Common myeloid progenitor, CD34-positive (primary cell): ENCODE data around the gene FOSL2.

Source experiments
- CTCF ChIA-PET: fragments of 350-600 bp; sonication (Branson Sonifier 250); formaldehyde crosslinking; loops from one replicate; lab custom pipeline; 2021; ENCODE audit warnings: antibody characterized with exemption; lab: Charles Lee
- POLR2A ChIA-PET: fragments of 350-600 bp; sonication (Branson Sonifier 250); formaldehyde crosslinking; loops from one replicate; lab custom pipeline; 2021; ENCODE audit warnings: antibody characterized with exemption; lab: Charles Lee
- DNase-seq, 3 donors: peaks; one replicate each; pipeline versions ENCODE4 v3.0.0 to v3.0.0-alpha.2; 2013
- H3K27ac ChIP-seq, 2 experiments: 1 replicate in 1 of 2; 2 replicates in 1 of 2; pipeline ENCODE4 v1.7.0; 2013; ENCODE audit warnings: inconsistent platforms in 2 of 2, low read length in 2 of 2, mild to moderate bottlenecking in 2 of 2, low read depth in 1 of 2, moderate library complexity in 1 of 2; ENCODE audit not compliant: severe bottlenecking in 2 of 2, insufficient read depth in 1 of 2, poor library complexity in 1 of 2
- H3K27me3 ChIP-seq, 5 experiments: replicated peaks in 2 of 5; 1 replicate in 3 of 5; 2 replicates in 2 of 5; pipeline versions ENCODE4 v1.6.1 to v1.7.0; 2013; ENCODE audit warnings: low read length in 4 of 5, mild to moderate bottlenecking in 2 of 5, moderate library complexity in 2 of 5, inconsistent platforms in 1 of 5; ENCODE audit not compliant: insufficient read depth in 5 of 5, control insufficient read depth in 4 of 5
- H3K36me3 ChIP-seq, 4 experiments: 1 replicate in 2 of 4; 2 replicates in 2 of 4; pipeline versions ENCODE4 v1.6.1 to v1.7.0; 2013; ENCODE audit warnings: low read length in 3 of 4, control low read depth in 1 of 4, mild to moderate bottlenecking in 1 of 4; ENCODE audit not compliant: control insufficient read depth in 4 of 4, insufficient read depth in 4 of 4
- H3K4me1 ChIP-seq, 4 experiments: 1 replicate in 3 of 4; 2 replicates in 1 of 4; pipeline versions ENCODE4 v1.6.1 to v1.7.1; 2013; ENCODE audit warnings: low read length in 3 of 4, mild to moderate bottlenecking in 3 of 4, control low read depth in 1 of 4, inconsistent platforms in 1 of 4, moderate library complexity in 1 of 4; ENCODE audit not compliant: control insufficient read depth in 4 of 4, insufficient read depth in 4 of 4; ENCODE audit errors: control extremely low read depth in 1 of 4
- H3K4me3 ChIP-seq, 7 experiments: 1 replicate in 4 of 7; 2 replicates in 3 of 7; pipeline versions ENCODE4 v1.5.1 to v1.7.0; 2013; ENCODE audit warnings: mild to moderate bottlenecking in 7 of 7, low read length in 6 of 7, moderate library complexity in 6 of 7, inconsistent platforms in 2 of 7, low read depth in 2 of 7, control low read depth in 1 of 7; ENCODE audit not compliant: insufficient read depth in 4 of 7, control insufficient read depth in 1 of 7; ENCODE audit errors: extremely low read depth in 1 of 7
- H3K9me3 ChIP-seq, 5 experiments: 1 replicate in 4 of 5; 2 replicates in 1 of 5; pipeline versions ENCODE4 v1.6.1 to v1.7.1; 2013; ENCODE audit warnings: low read length in 4 of 5, mild to moderate bottlenecking in 2 of 5, inconsistent platforms in 1 of 5, low read depth in 1 of 5, moderate library complexity in 1 of 5; ENCODE audit not compliant: control insufficient read depth in 4 of 5, insufficient read depth in 2 of 5; ENCODE audit errors: control extremely low read depth in 1 of 5
- WGBS: methylation state at CpG from one replicate; pipeline ENCODE4 v1.1.5; 2013; ENCODE audit not compliant: insufficient coverage; 5-methylcytosine and 5-hydroxymethylcytosine counted together

FOSL2 gene

DNA sequence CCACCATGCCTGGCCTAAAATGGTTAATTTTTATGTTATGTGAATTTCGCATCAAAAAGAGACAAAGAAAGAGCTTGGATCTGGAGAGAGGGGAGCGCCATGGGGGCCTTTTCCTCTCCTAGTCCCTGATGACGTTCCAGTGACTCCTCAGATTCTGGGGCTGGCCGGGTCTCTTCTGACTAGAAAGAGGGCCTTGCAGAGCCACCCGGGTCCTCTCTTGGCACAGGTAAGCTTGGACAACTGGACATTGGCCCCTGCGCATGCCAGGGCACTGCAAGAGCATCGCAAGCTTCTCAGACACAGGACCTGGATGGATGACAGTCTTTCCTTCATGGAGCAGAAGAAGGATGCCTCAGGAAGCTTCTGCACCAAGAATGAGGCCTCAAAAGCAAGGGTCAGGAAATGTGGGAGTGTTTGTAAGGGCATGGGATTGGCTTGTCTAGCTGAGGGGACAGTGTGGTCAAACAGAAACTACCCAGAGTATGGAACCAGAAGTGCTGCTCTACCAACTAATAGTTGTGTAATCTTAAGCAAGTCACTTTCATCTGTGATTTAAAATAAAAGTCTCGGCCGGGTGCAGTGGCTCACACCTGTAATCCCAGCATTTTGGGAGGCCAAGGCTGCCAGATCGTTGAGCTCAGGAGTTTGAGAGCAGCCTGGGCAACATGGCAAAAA, 35.2 kb downstream of the FOSL2 start:
- DNase-seq, result no peak
- CTCF ChIA-PET, result interaction anchor here (1.4 kb wide), 1 partner anchor 8 kb away, joined by 5 read pairs; no protein-coding TSS in a partner anchor

GRCh38 chr2:28428486-28428885, 35.8 kb downstream of the FOSL2 start:
- no peak for DNase-seq
- H3K27me3 ChIP-seq, result no peaks in the 10 kb centered on the region
- H3K4me3 ChIP-seq, result no peak overlapping the region
- H3K9me3 ChIP-seq, result peaks cover 0 to 3% (median 0%) of the 10 kb centered on the region in 5 experiments
- ChIA-PET CTCF (interaction anchor here (0.5 to 1.4 kb wide), 4 partner anchors 9 to 815 kb away, joined by 3 to 5 read pairs (median 4); no protein-coding TSS in a partner anchor), POLR2A (interaction anchor here (1.2 kb wide), 1 partner anchor 15 kb away, joined by 8 read pairs; no protein-coding TSS in a partner anchor)
- no peak overlapping the region for H3K27ac ChIP-seq
- peaks cover 15 to 49% (median 33%) of the 10 kb centered on the region in 4 experiments for H3K4me1 ChIP-seq
- H3K36me3 ChIP-seq, result no peaks in the 10 kb centered on the region
- WGBS, result 83% methylated on average over 2 of the region's 3 CpGs

More for the DNA sequence above, 35.2 kb downstream of the FOSL2 start:
- H3K27me3 ChIP-seq, result no peaks in the 10 kb centered on the region
- H3K4me1 ChIP-seq, result peaks cover 15 to 54% (median 38%) of the 10 kb centered on the region in 4 experiments
- POLR2A ChIA-PET, result interaction anchor here (1.2 kb wide), 1 partner anchor 14 kb away, joined by 8 read pairs; no protein-coding TSS in a partner anchor
- no peak overlapping the region for H3K27ac ChIP-seq
- 94% methylated on average over 10 of the region's 10 CpGs for WGBS
- no peak overlapping the region for H3K4me3 ChIP-seq
- H3K9me3 ChIP-seq, result no peaks in the 10 kb centered on the region
- H3K36me3 ChIP-seq, result no peaks in the 10 kb centered on the region

- no peaks in the 10 kb centered on the region for H3K27me3 ChIP-seq
- ChIA-PET POLR2A (interaction anchor here (1.0 kb wide), 1 partner anchor 19 kb away, joined by 3 read pairs; no protein-coding TSS in a partner anchor), CTCF (interaction anchor here (0.6 to 1.5 kb wide), 5 partner anchors 10 to 1686 kb away, joined by 3 to 4 read pairs (median 3); no protein-coding TSS in a partner anchor)
- no peak for DNase-seq
- peaks cover 7 to 45% (median 26%) of the 10 kb centered on the region in 4 experiments for H3K4me1 ChIP-seq
- no peak overlapping the region for H3K27ac ChIP-seq
- peaks cover 0 to 7% (median 0%) of the 10 kb centered on the region in 5 experiments for H3K9me3 ChIP-seq
- 90% methylated on average over 2 of the region's 3 CpGs for WGBS
- no peaks in the 10 kb centered on the region for H3K36me3 ChIP-seq
- no peak overlapping the region for H3K4me3 ChIP-seq
These were observed 37.1 kb downstream of the FOSL2 start for GRCh38 chr2:28429636-28430376.

DNA sequence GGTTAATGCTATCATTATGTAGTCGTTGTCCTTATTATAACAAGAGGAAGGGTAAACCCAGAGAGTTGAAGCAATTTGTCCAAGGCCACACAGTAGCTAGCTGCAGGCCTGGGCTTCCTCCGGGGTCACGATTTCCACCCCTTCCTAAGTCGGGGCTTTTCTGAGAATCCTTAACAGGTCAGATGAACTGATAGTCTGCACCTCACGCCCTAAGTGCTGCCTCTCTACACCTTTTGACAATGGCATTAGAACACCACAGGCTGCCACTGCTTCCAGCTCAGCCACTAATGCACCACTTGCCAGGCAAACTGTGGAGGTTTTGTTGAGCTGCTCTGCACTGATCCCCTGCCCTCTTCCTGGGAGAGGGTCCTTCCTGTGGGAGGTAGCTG, 37.7 kb downstream of the FOSL2 start:
- Histone ChIP-seq H3K27ac (no peak overlapping the region), H3K27me3 (no peaks in the 10 kb centered on the region)
- CTCF ChIA-PET, result interaction anchor here (1.0 to 1.7 kb wide), 5 partner anchors 10 to 21 kb away, joined by 3 to 5 read pairs (median 4); no protein-coding TSS in a partner anchor

DNA sequence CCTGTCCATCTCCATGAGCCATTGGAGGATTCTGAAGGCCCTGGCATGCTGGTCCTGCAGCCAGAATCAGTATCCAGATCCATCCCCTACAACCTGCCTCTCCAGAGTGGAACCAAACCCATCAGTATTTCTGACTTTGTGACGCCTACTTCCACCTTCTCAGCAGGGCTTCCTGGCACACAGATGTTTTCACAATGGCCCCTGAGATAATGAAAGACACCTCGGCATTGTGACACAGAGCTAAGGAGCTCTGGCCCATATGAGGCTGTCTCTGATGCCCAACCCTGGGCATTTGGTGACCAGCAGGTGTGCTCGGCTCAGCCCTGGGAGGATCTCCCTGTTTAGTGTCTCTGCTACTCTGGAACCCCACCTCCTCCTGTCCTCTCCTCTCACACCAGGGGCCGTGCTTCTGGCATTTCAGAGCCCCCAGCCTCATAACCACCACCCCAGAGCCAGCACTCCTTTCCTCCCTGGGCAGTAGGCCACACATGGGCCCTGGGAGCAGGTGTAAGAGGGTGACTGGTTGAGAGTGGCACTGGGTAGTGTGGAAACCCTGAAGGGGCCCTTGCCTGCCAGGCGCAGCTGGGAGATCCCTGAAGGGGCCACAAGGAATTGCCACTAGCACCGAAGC, 38.2 kb downstream of the FOSL2 start:
- H3K36me3 ChIP-seq, result no peaks in the 10 kb centered on the region
- H3K9me3 ChIP-seq, result peaks cover 0 to 7% (median 0%) of the 10 kb centered on the region in 5 experiments
- 67% methylated on average over 5 of the region's 6 CpGs for WGBS
- ChIA-PET CTCF (interaction anchor here (1.0 to 1.7 kb wide), 5 partner anchors 9 to 748 kb away, joined by 3 to 5 read pairs (median 4); no protein-coding TSS in a partner anchor), POLR2A (no interaction called here)
- no peak overlapping the region for H3K4me3 ChIP-seq
- peaks cover 6 to 47% (median 29%) of the 10 kb centered on the region in 4 experiments for H3K4me1 ChIP-seq
- H3K27ac ChIP-seq, result no peak overlapping the region
- H3K27me3 ChIP-seq, result no peaks in the 10 kb centered on the region
- peak in 2 of 3 donors; percentile 58 to 72 for DNase-seq

More for the DNA sequence above, 37.7 kb downstream of the FOSL2 start:
- 81% methylated on average over 4 of the region's 5 CpGs for WGBS
- DNase-seq, result no peak
- POLR2A ChIA-PET, result no interaction called here
- H3K9me3 ChIP-seq, result peaks cover 0 to 7% (median 0%) of the 10 kb centered on the region in 5 experiments
- peaks cover 2 to 45% (median 27%) of the 10 kb centered on the region in 4 experiments for H3K4me1 ChIP-seq
- H3K4me3 ChIP-seq, result no peak overlapping the region
- H3K36me3 ChIP-seq, result no peaks in the 10 kb centered on the region

DNA sequence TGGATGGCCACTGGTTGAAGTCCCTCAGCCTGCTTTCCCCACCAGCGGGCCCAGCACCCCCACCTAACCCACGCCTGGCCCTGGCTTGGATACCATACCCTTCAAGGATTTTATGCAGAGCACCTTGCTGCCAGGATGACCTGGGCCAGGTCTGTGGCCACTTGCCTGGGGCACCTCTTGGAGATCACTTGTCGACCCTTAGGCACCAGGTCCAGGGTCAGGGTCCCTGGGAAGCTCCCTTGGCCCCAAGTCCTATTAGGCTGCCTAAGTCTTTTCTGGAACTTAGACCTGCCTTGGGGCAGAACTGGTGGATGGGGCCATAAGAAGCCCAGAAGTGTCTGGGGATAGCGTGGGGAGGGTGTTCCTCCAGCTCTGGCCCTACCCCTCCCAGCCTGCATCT, 39.1 kb downstream of the FOSL2 start:
- no peak for DNase-seq
- no peak overlapping the region for H3K27ac ChIP-seq
- WGBS, result 100% methylated on average over 2 of the region's 4 CpGs
- H3K9me3 ChIP-seq, result peaks cover 0 to 7% (median 0%) of the 10 kb centered on the region in 5 experiments
- H3K36me3 ChIP-seq, result no peaks in the 10 kb centered on the region
- ChIA-PET POLR2A (no interaction called here), CTCF (interaction anchor here (0.7 to 1.7 kb wide), 5 partner anchors 8 to 748 kb away, joined by 3 to 5 read pairs (median 4); no protein-coding TSS in a partner anchor)
- H3K4me1 ChIP-seq, result peaks cover 7 to 56% (median 35%) of the 10 kb centered on the region in 4 experiments
- no peak overlapping the region for H3K4me3 ChIP-seq
- H3K27me3 ChIP-seq, result no peaks in the 10 kb centered on the region
